Occipital lobe (tissue), 2 donors: Measurements from ENCODE around the gene RASA3. TPM values are rescaled to one million over a fixed set of nuclear protein-coding genes. Genes with fewer than 3 reads are reported as not detected.

ENCODE experiments used
- DNase-seq: peaks from one replicate; lab custom pipeline; 2025; lab: John Stamatoyannopoulos, UW
- total RNA-seq: library from RNA; depleted of rRNA; stranded (reverse); fragments of >200 nt; gene quantifications from one replicate; pipeline ENCODE4 v1.2.3, GENCODE V29; 2014

Gene RASA3
- total RNA-seq, 1 donor from 2014 or later: 14.2 TPM

- no peak for DNase-seq
These were observed 188.4 kb downstream of the RASA3 start for GRCh38 chr13:113943821-113944565.

- DNase-seq: no peak
These were observed 189.8 kb downstream of the RASA3 start for GRCh38 chr13:113942591-113943103.

GRCh38 chr13:113941571-113942191, 190.7 kb downstream of the RASA3 start:
- DNase-seq: no peak

GRCh38 chr13:113939944-113940297, 192.5 kb downstream of the RASA3 start:
- no peak for DNase-seq

- no peak for DNase-seq
These were observed 193.1 kb downstream of the RASA3 start for GRCh38 chr13:113939129-113939943.

GRCh38 chr13:113938716-113939115, 193.7 kb downstream of the RASA3 start:
- no peak for DNase-seq

- DNase-seq: no peak
These were observed 194.2 kb downstream of the RASA3 start for GRCh38 chr13:113938246-113938645.

GRCh38 chr13:113937527-113938180, 194.8 kb downstream of the RASA3 start:
- DNase-seq: no peak

GRCh38 chr13:113937073-113937472, 195.3 kb downstream of the RASA3 start:
- no peak for DNase-seq

- no peak for DNase-seq
These were observed 196.1 kb downstream of the RASA3 start for GRCh38 chr13:113936166-113936965.

- DNase-seq: no peak
These were observed 197.2 kb downstream of the RASA3 start for GRCh38 chr13:113935001-113935844.

- DNase-seq: no peak
These were observed 197.8 kb downstream of the RASA3 start for GRCh38 chr13:113934576-113934975.

GRCh38 chr13:113933901-113934300, 198.5 kb downstream of the RASA3 start:
- no peak for DNase-seq

GRCh38 chr13:113931841-113932459, 200.5 kb downstream of the RASA3 start:
- no peak for DNase-seq

- DNase-seq: no peak
These were observed 201.5 kb downstream of the RASA3 start for GRCh38 chr13:113930671-113931637.

- DNase-seq: no peak
These were observed 202.5 kb downstream of the RASA3 start for GRCh38 chr13:113929628-113930615.
